ENCODE results near the gene COX7B2.

The COX7B2 gene

GRCh38 chr4:46717950-46718349 is 191.1 kb downstream of the COX7B2 start:
- DNase-seq (ENCODE audit: low read depth in 2 of 2), result no peak

GRCh38 chr4:46715468-46715867 is 193.6 kb downstream of the COX7B2 start:
- no peak for DNase-seq (ENCODE audit: low read depth in 2 of 2)

GRCh38 chr4:46698891-46699290 is 210.2 kb downstream of the COX7B2 start:
- DNase-seq (ENCODE audit: low read depth in 2 of 2), result no peak
